Left renal pelvis (tissue), 4 donors: ENCODE measurements around the gene UFSP1. TPM values are rescaled to one million over a fixed set of nuclear protein-coding genes. Genes with fewer than 3 reads are reported as not detected.
A peak's percentile ranks its signal among the peaks of the same experiment; 100 is the strongest.

Experiments used
- DNase-seq, 4 donors: peaks; one replicate each; pipeline ENCODE4 v3.0.0-alpha.2; 2013; ENCODE audit warnings: low read depth in 4 of 4, low spot score in 3 of 4
- polyA plus RNA-seq, 4 donors: library from polyadenylated mRNA; unstranded; fragments of 120-200 nt; gene quantifications; one replicate each; pipeline ENCODE4 v1.2.1, GENCODE V29; 2013; ENCODE audit not compliant: insufficient read length in 4 of 4

UFSP1 gene
- polyA plus RNA-seq, 4 donors: 1.2 to 2.7 (median 2.0) TPM

- DNase-seq: no peak
These were observed 6.6 kb downstream of the UFSP1 start for GRCh38 chr7:100882785-100883526.

DNA sequence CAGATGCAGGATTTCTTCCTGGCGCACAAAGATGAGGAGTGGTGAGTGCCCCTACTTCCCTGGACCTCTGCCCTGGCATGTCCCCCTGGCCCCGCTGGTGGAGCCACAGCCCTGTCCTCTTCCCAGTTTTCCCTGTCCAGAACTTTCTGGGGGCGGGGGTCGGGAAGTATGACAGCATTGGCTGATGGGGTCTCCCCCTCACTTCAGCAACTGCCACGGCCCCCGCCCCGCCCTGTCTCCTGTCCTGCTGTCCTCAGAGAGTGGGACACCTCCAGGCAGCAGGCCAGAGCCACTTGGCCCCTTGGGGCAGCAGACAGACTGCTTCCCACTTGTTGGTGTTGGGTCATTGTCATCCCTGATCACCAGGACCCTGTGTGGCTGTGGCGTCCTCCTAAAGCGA lies 7.3 kb downstream of the UFSP1 start:
- DNase-seq: no peak

GRCh38 chr7:100881136-100881535 lies 8.4 kb downstream of the UFSP1 start:
- no peak for DNase-seq

- no peak for DNase-seq
These were observed 8.9 kb downstream of the UFSP1 start for GRCh38 chr7:100880645-100881044.

GRCh38 chr7:100879685-100880261 lies 9.7 kb downstream of the UFSP1 start:
- DNase-seq: no peak

DNA sequence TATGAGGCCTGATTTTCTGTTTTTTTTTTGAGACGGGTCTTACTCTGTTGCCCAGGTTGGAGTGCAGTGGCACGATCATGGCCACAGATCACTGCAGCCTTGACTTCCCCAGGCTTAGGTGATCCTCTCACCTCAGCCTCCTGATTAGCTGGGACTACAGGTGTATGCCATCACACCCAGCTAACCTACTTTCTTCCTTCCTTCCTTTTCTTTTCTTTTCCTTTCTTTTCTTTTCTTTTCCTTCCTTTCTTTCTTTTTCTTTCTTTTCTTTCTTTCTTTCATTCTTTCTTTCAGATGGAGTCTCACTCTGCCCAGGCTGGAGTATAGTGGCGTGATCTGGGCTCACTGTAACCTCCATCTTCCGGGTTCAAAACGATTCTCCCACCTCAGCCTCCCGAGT lies 10.8 kb downstream of the UFSP1 start:
- no peak for DNase-seq

GRCh38 chr7:100878013-100878412 lies 11.5 kb downstream of the UFSP1 start:
- no peak for DNase-seq

- no peak for DNase-seq
These were observed 14.2 kb downstream of the UFSP1 start for GRCh38 chr7:100875356-100875751.

DNA sequence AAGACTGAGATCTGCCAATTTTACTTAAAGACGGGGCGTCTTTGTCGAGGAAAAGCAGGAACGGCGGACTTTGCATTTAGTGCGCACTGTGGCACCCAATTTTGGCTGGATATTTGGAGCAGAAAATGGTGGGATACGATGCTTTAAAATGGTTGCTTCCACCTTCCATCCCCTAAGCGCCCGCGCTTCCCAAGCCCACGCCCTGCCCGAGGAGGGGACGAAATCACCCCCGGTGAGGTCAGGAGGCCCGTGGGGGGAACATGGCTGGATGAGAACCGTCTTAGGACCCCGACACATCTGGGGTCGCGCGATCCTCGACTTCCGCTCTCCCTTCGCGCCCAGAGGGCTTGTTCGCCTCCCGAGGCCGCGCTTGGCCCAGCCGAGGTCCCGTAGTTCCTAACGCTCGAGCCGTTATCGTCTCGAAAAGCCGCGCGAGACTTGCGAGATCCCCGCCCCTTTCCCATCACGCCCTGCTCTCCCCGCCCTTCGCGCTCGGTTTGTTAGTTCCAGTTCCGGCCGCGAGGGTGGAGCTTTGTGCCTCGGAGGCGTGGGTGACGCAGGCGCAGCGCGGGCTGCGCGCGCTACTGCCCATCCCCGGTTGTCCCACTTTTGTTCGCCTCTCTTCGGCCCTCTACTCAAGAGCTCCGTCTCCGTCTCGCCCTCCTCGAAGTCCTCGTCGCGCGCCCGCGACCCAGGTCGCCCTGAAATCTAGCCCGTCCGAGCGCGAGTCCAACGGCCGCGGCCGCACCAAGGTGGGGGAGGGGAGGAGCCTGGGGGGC lies 14.7 kb downstream of the UFSP1 start, which contains the start of gene SRRT:
Gene SRRT (plus strand): TSS at position 527 of the 779 bp plus-strand sequence. CDS start 488 bp downstream, outside the sequence.
- DNase-seq: peak; percentile 95 to 97 (median 96)

- DNase-seq: no peak
These were observed 15.3 kb downstream of the UFSP1 start for GRCh38 chr7:100874300-100874576.

DNA sequence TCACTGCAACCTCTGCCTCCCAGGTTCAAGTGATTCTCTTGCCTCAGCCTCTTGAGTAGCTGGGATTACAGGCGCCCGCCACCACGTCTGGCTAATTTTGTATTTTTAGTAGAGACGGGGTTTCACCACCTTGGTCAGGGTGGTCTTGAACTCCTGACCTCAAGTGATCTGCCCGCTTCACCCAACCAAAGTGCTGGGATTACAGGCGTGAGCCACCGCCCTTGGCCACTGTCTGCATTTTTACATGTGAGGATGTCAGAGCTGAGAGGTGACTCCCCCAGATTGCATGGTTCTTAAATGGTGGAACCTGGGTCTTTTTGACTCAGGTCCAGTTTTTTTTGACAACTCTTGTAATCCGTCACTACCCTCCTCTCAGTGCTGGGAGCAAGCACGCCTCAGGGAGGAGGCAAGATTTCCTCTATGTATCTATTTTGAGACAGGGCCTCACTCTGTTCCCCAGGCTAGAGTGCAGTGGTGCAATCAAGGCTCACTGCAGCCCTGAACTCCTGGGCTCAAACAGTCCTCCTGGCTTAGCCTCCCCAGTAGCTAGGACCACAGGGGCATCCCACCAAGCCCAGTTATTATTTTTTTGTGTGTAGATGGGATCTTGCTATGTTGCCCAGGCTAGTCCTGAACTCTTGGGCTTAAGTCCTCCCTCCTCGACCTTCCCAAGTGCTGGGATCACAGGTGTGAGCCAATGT lies 15.8 kb downstream of the UFSP1 start:
- DNase-seq: no peak

GRCh38 chr7:100867776-100868485 lies 21.6 kb downstream of the UFSP1 start:
- no peak for DNase-seq

DNA sequence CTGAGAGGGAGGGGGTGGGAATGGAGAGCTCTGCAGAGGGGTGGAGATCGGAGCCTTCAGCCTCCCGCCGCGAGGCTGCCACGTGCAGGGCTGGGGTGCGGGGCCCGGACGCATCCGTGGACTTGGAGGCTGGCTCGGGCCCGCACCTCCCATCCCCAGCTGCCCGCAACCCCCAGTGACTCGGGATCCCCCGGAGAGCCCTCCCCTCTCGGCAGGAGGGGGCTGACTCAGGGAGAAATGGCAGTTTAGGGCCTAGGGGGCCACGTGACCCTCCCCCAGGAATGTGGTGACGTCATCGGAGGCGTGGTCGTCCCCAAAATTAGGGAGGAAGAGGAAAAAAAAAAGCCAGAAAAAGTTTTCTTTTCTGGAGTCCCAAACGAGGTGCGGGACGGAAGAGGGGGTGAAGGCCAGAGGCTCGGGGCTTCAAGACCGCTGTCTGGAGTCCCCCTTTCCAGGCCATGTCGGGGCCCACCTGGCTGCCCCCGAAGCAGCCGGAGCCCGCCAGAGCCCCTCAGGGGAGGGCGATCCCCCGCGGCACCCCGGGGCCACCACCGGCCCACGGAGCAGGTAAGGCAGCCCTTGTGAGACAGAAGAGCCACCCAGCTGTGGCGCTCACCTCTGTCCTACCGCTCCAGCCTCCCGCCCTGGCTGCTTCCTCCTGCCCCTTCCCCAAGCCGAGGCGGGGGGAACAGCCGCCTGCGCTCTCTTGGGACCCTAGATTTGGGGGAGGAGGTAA lies 22.3 kb downstream of the UFSP1 start, which contains the start of gene TRIP6:
Gene TRIP6 (plus strand): TSS at position 348 of the 736 bp plus-strand sequence. CDS start 111 bp downstream, at position 459.
- DNase-seq: peak; percentile 80 to 83 (median 82)

DNA sequence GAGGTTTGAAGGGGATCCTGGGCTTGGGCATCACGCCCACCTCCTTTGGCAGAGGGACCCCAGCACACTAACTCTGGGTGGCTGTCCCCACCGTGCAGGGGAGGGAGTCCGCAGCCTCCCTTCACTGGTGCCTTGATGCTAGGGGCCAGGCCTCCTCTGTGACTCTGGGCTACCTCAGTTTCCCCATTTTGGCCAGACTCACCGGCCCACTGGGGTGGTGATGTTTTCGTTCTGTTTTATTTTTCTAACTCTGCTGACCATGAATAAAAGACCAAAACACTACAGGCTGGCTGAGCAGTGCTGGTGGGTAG lies 22.8 kb downstream of the UFSP1 start:
- DNase-seq: no peak

DNA sequence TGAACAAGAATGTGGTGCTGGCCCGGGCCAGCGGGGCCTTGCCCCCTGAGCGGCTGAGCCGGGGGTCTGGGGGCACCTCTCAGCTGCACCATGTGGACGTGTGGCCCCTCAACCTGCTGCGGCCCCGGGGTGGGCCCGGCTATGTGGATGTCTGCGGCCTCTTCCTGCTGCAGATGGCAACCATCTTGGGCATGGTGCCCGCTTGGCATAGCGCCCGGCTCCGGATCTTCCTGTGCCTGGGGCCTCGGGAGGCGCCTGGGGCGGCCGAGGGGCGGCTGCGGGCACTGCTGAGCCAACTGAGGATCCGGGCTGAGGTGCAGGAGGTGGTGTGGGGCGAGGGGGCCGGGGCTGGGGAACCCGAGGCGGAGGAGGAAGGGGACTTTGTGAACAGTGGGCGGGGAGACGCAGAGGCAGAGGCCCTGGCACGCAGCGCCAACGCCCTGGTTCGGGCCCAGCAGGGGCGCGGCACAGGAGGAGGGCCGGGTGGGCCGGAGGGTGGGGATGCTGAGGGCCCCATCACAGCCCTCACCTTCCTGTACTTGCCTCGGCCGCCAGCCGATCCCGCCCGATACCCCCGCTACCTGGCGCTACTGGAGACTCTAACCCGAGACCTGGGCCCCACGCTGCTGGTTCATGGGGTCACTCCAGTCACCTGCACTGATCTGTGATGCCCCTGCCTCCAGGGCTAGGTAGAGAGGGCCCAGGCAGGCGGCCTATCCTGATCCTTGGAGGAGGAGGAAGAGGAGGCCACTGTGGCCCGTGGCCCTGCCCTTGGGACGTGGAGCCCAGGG lies 23.4 kb downstream of the UFSP1 start:
- no peak for DNase-seq

DNA sequence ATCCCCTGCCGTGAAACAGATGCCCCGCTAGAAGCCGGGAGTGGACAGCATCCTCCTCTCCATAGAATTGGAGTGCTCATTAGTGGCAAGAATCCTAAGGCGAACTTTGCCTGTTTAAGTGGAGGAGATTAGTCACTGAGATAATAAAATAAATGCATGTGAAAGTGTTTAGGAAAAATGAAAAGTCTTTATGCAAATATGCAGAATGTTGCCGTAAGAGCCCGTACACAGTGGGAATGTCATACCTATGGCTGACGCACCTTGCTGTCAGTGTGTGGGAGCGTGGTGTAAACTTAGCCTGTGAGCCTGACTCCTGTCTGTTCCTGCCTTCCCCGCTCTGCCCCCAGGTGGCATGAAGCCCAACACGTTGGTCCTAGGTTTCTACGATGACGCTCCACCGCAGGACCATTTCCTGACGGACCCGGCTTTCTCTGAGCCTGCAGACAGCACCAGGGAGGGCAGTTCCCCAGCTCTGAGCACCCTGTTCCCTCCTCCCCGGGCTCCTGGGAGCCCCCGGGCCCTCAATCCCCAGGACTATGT lies 24.1 kb downstream of the UFSP1 start:
- no peak for DNase-seq

DNA sequence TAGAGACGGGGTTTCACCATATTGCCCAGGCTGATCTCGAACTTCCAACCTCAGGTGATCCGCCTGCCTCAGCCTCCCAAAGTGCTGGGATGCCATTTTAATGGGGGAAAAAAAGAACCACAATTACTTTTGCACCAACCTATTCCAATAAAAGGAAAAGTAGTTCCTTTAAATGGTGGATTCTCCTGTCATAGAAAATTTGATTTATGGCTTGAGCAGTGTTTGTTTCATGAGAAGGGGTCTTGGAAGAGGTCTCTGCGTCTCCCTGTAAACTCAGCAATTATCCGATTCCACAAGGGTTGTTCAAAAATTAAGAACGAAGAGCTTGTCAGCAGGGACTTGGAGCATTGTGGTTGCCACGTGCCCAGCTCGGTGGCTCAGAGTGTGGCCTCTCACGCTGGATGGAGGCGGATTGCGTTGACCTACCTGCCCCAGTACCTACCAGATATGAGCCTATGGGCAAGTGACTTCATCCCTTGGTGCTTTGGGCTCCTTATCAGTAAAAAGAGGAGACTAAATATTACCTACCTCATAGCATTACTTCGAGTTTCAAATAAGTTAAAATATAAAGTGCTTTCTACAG lies 25.2 kb downstream of the UFSP1 start:
- DNase-seq: no peak

DNA sequence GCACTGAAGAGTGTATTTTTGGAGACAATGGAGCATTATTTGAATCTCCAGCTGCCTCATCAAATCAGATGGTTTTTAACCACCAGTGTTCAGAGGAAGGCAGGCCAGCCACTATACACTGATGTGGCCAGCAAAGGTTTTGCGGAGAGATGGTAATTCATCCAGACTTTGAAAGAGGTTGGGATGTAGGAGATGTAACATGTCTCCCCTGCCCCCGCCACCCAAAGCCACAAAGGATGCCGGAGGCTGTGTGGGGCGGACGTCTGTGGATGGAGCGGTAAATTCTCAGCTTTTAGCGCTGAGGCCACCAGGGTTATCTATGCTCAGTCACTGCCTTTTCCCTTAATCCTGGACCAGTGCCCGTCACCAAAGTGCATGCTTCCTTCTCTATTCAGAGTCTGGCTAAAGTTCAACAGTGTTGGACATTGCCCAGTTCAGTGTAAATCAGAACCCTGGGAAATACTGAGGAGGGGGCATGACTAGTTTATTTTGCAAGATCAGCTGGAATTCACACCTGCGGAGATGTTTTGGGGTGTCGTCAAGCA lies 26.0 kb downstream of the UFSP1 start:
- DNase-seq: no peak
